ENCODE measurements around the gene ZNF785. TPM values are rescaled to one million over a fixed set of nuclear protein-coding genes. Genes with fewer than 3 reads are reported as not detected.
A peak's percentile ranks its signal among the peaks of the same experiment; 100 is the strongest.

ZNF785 gene
- total and polyA plus RNA-seq, 2 of the 13 experiments (the other 11 are each of a cell fraction or from before 2014, with no cell fraction given), result 0.01 TPM; not detected in 1

- TF ChIP-seq HMGXB3 (CRISPR knock-in tag; IDR thresholded peaks at IDR 0.05; ENCODE audit: borderline replicate concordance) (0 out of 2 replicates have a peak, but pooled peaks have one; percentile 41), ELF3 (CRISPR knock-in tag; IDR thresholded peaks at IDR 0.05) (peak; percentile 28; the same call in 1 of the 2 replicates), SIX4 (CRISPR knock-in tag; IDR thresholded peaks at IDR 0.05) (no peak), NONO (IDR thresholded peaks at IDR 0.05) (no peak), NONO (CRISPR knock-in tag; conservative IDR thresholded peaks at IDR 0.05) (peak; percentile 71), REST (IDR thresholded peaks at IDR 0.05; ENCODE audit: borderline replicate concordance in 1 of 2, low read depth in 1 of 2, low read length in 2 of 2) (no peak), MBD4 (IDR thresholded peaks at IDR 0.05; ENCODE audit: borderline replicate concordance, low read length) (no peak), ZBTB14 (CRISPR knock-in tag; IDR thresholded peaks at IDR 0.05) (no peak), TFDP1 (CRISPR knock-in tag; IDR thresholded peaks at IDR 0.05; ENCODE audit: borderline replicate concordance) (0 out of 2 replicates have a peak, but pooled peaks have one; percentile 26), ZBTB44 (CRISPR knock-in tag; IDR thresholded peaks at IDR 0.05) (no peak), SATB2 (CRISPR knock-in tag; IDR thresholded peaks at IDR 0.05) (no peak), SIN3A (IDR thresholded peaks at IDR 0.05; ENCODE audit: borderline replicate concordance, low read depth, low read length) (no peak), CAMTA2 (CRISPR knock-in tag; IDR thresholded peaks at IDR 0.05; ENCODE audit: borderline replicate concordance) (no peak), GMEB1 (CRISPR knock-in tag; IDR thresholded peaks at IDR 0.05; ENCODE audit: borderline replicate concordance) (no peak)
Measured at GRCh38 chr16:30615358-30616091, 30.0 kb upstream of the ZNF785 start (continued).
